ENCODE measurements around the gene KCTD11.

DNA sequence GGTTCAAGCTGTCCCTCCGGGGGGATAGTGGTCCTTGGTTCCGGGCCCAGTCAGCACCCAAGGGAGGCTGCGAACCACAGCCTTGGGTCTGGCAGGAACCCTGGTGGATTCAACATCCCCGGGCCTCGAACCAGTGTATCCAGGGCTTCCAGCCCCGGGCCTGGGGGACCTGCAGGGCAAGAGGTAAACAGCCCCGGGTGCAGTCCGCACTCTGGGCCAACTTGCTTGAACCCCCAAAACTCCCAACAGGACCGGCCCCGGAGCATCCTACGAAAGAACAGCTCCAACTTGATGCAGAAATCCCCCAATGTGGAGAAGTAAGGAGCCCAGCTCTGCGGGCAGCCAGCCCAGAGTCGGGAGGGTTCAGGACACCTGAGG is 21.3 kb upstream of the KCTD11 start:
- TF ChIP-seq, protein P1, sequence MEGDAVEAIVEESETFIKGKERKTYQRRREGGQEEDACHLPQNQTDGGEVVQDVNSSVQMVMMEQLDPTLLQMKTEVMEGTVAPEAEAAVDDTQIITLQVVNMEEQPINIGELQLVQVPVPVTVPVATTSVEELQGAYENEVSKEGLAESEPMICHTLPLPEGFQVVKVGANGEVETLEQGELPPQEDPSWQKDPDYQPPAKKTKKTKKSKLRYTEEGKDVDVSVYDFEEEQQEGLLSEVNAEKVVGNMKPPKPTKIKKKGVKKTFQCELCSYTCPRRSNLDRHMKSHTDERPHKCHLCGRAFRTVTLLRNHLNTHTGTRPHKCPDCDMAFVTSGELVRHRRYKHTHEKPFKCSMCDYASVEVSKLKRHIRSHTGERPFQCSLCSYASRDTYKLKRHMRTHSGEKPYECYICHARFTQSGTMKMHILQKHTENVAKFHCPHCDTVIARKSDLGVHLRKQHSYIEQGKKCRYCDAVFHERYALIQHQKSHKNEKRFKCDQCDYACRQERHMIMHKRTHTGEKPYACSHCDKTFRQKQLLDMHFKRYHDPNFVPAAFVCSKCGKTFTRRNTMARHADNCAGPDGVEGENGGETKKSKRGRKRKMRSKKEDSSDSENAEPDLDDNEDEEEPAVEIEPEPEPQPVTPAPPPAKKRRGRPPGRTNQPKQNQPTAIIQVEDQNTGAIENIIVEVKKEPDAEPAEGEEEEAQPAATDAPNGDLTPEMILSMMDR (IDR thresholded peaks at IDR 0.05; ENCODE audit: low read depth, low read length) = no peak
- TF ChIP-seq EZH2phosphoT487 (IDR thresholded peaks at IDR 0.05; ENCODE audit: low read depth) = no peak
